AG04450 (cell line): ENCODE results near the gene CKS1B. TPM values are rescaled to one million over a fixed set of nuclear protein-coding genes. Genes with fewer than 3 reads are reported as not detected.

Experiments used
- CTCF ChIA-PET: fragments of 300-600, 350-600 bp; formaldehyde crosslinking; extraction: SDS; loops from one replicate; lab custom pipeline; 2022; ENCODE audit warnings: antibody characterized with exemption, inconsistent platforms; lab: Charles Lee
- POLR2A ChIA-PET: fragments of 350-600 bp; formaldehyde crosslinking; extraction: SDS; loops from one replicate; lab custom pipeline; 2021; ENCODE audit warnings: antibody characterized with exemption, inconsistent platforms; lab: Yijun Ruan, JAX
- DNase-seq: peaks from one replicate; pipeline ENCODE4 v3.0.0-alpha.2; 2011; ENCODE audit warnings: low read depth, low spot score
- H3K27ac ChIP-seq: one replicate; pipeline ENCODE4 v1.5.1; 2012; ENCODE audit warnings: low read depth, low read length, control low read depth
- H3K27me3 ChIP-seq: one replicate; pipeline ENCODE4 v1.6.0; 2012; ENCODE audit warnings: low read length; ENCODE audit not compliant: control insufficient read depth, insufficient read depth
- H3K4me3 ChIP-seq: 2 replicates; pipeline ENCODE4 v1.5.1; 2011; ENCODE audit warnings: mild to moderate bottlenecking, low read depth, low read length, control low read depth
- H3K9me3 ChIP-seq: 2 replicates; pipeline ENCODE4 v1.5.1; 2012; ENCODE audit warnings: low read length; ENCODE audit not compliant: control insufficient read depth, insufficient read depth
- polyA plus RNA-seq: library from polyadenylated mRNA; depleted of rRNA; stranded (reverse); fragments of >200 nt; gene quantifications from 2 replicates; pipeline ENCODE4 v1.2.3, GENCODE V29; 2011
- TF ChIP-seq, protein P1 (sequence below): IDR thresholded peaks from 2 replicates; pipeline ENCODE4 v1.5.1; 2011; ENCODE audit warnings: low read depth, low read length, control low read depth, inconsistent platforms

CKS1B gene
- polyA plus RNA-seq, 1 experiment, result 81.3 TPM

DNA sequence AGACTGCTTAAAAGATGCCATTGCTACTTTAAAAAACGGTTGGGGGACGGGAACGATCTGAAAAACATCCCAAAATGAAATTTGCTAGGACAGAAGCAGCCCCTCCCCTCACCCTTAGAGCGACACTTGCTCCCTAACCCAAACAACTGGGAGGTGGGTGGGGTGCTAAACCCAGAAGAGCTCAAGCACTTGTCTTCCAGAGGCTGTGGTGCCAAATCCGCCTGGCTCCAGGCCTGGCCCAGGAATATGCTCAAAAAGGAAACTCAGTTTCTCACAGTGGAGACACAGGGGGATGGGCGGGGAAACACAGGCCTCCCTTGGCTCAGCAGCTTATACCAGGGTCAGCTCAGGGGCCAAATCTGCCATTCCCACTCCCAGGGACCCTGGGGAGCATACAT lies 17.9 kb upstream of the CKS1B start:
- no peak for DNase-seq
- no peaks in the 10 kb centered on the region for H3K27me3 ChIP-seq
- no peaks in the 10 kb centered on the region; the same call in 1 of the 2 replicates for H3K9me3 ChIP-seq
- peak overlapping the region; percentile 31 for H3K27ac ChIP-seq
- peak overlapping the region; percentile 84 for H3K4me3 ChIP-seq
- TF ChIP-seq, protein P1, sequence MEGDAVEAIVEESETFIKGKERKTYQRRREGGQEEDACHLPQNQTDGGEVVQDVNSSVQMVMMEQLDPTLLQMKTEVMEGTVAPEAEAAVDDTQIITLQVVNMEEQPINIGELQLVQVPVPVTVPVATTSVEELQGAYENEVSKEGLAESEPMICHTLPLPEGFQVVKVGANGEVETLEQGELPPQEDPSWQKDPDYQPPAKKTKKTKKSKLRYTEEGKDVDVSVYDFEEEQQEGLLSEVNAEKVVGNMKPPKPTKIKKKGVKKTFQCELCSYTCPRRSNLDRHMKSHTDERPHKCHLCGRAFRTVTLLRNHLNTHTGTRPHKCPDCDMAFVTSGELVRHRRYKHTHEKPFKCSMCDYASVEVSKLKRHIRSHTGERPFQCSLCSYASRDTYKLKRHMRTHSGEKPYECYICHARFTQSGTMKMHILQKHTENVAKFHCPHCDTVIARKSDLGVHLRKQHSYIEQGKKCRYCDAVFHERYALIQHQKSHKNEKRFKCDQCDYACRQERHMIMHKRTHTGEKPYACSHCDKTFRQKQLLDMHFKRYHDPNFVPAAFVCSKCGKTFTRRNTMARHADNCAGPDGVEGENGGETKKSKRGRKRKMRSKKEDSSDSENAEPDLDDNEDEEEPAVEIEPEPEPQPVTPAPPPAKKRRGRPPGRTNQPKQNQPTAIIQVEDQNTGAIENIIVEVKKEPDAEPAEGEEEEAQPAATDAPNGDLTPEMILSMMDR, result no peak
- ChIA-PET CTCF (interaction anchor here (1.0 to 3.8 kb wide), 10 partner anchors 11 to 397 kb away, joined by 3 to 28 read pairs (median 5); partner anchors contain the start of genes ADAM15, LENEP and SHC1), POLR2A (interaction anchor here (5.5 kb wide), 1 partner anchor 14 kb away, joined by 21 read pairs; the partner anchor contains the start of gene SHC1)

DNA sequence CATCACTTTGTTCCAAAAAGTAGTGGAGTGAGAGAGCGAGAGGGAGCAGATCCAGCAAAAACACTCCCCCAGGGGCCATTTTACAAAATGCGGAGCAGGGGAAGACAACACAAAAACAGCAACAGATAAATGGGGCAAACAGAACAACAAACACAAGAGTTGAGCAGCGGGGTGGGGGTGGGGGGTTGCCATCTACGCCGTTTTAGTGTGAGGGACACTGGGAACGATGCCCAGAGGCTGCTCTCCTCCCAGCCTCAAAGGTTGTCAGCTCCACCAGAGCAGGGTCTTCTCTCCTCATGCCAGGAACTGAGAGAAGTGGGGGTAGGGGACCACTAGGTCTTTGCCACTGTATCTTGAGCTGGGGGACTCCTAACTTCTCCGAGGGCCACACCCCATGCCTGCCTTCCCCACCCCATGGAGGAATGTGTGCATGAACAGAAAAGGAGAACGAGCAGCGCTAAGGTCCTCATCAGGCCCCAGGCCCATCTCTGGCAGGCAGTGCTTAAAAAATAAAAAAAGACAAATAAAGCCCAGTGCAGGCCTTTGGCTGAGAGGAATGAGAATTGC lies 17.3 kb upstream of the CKS1B start:
- Histone ChIP-seq H3K27ac (no peak overlapping the region), H3K4me3 (no peak overlapping the region), H3K9me3 (no peaks in the 10 kb centered on the region; the same call in 1 of the 2 replicates), H3K27me3 (no peaks in the 10 kb centered on the region)
- CTCF ChIA-PET, result interaction anchor here (1.0 to 3.8 kb wide), 2 partner anchors 37 to 398 kb away, joined by 3 to 28 read pairs; partner anchors contain the start of gene LENEP
- TF ChIP-seq, protein P1, result no peak
- POLR2A ChIA-PET, result interaction anchor here (5.5 kb wide), 1 partner anchor 14 kb away, joined by 21 read pairs; the partner anchor contains the start of gene SHC1
- DNase-seq, result no peak

DNA sequence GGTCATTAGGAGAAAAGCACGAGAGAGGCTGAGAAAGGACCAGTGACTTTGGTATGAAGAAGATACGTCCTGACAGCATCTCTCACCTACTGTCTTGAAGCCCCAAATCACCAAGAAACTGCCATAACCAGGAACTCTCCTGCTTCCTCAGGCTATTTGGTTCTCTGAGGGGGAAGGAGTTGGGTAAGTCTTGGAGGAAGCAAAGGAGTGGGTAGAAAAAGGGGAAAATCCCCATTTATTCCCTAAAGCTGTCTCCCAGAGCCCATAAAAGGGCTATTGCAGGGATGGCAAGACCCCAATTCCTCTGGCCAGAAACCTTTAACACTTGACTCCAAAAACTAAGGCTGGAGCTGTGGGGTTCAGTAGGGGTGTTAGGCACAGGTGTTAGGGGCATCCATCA lies 16.4 kb upstream of the CKS1B start:
- no peaks in the 10 kb centered on the region; the same call in 1 of the 2 replicates for H3K9me3 ChIP-seq
- no peaks in the 10 kb centered on the region for H3K27me3 ChIP-seq
- no peak overlapping the region for H3K4me3 ChIP-seq
- ChIA-PET CTCF (no interaction called here), POLR2A (interaction anchor here (5.5 kb wide), 1 partner anchor 13 kb away, joined by 21 read pairs; the partner anchor contains the start of gene SHC1)
- H3K27ac ChIP-seq, result no peak overlapping the region
- no peak for DNase-seq
- TF ChIP-seq, protein P1, result no peak

DNA sequence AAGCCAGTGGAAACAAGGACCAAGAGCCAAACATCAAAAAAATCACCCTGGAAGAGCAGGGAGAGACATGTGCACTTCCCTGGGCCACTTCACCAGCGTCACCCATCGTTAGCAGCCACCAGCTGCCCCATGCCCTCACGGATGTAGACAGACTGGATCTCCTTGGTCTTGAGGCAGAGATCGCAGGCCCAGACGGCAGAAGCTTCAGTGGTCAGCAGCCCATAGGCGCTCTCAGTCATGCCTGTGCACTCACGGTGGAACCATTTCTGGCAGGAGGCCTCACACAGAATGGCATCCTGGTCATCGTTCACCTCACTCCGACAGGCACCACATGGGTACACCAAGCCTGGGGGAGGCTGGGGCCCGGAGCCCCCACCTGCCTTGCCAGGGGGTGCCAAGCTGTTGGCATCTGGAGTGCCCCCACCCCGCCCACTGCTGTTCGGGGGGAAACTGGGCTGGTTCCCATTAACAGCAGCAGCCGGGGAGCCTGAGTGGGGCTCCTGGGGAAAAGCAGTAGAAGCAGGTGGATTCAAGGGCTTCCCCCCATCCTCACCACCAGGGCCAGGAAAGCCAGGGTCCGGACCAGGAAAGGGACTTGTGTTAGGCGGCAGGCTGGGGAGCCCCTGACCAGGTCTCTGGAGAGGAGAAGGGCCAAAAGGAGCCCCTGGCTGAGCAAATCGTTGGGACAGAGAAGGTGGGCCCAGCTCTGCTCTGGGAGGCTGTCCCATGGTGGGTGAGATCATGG lies 15.6 kb upstream of the CKS1B start:
- DNase-seq, result no peak
- H3K27me3 ChIP-seq, result no peaks in the 10 kb centered on the region
- POLR2A ChIA-PET, result interaction anchor here (5.5 to 5.6 kb wide), 2 partner anchors 12 to 13 kb away, joined by 21 to 59 read pairs; partner anchors contain the start of gene SHC1

More for the DNA sequence above, 15.6 kb upstream of the CKS1B start:
- no peaks in the 10 kb centered on the region; the same call in 1 of the 2 replicates for H3K9me3 ChIP-seq
- TF ChIP-seq, protein P1, result no peak
- no peak overlapping the region for H3K4me3 ChIP-seq
- CTCF ChIA-PET, result no interaction called here
- no peak overlapping the region for H3K27ac ChIP-seq
